PC-9 (cell line): ENCODE measurements around the gene INO80C.

Experiments used
- CTCF ChIP-seq: fragments of 200-600 bp; sonication (generic); conservative IDR thresholded peaks from 2 replicates; pipeline ENCODE4 v1.6.1; 2017; ENCODE audit warnings: mixed run types, antibody characterized with exemption, mild to moderate bottlenecking, moderate library complexity
- EZH2 ChIP-seq: fragments of 200-600 bp; sonication (generic); IDR thresholded peaks from 2 replicates; pipeline ENCODE4 v1.8.0; 2017; ENCODE audit warnings: antibody characterized with exemption, low read depth

GRCh38 chr18:35516351-35516750 lies 18.6 kb upstream of the INO80C start:
- TF ChIP-seq EZH2, result no peak
- no peak for TF ChIP-seq CTCF
